GM10266 (cell line): ENCODE results near the gene SLC5A11.

Experiments used
- DNase-seq: peaks from one replicate; pipeline ENCODE4 v3.0.0; 2012; ENCODE audit errors: extremely low spot score
- CTCF ChIP-seq: IDR thresholded peaks from 2 replicates; pipeline ENCODE4 v1.5.1; 2012; ENCODE audit warnings: mild to moderate bottlenecking, low read depth; ENCODE audit not compliant: control insufficient read depth, insufficient read depth; ENCODE audit errors: missing control alignments

SLC5A11 gene

GRCh38 chr16:24825696-24826095 lies 20.1 kb upstream of the SLC5A11 start:
- TF ChIP-seq CTCF, result no peak
- no peak for DNase-seq

GRCh38 chr16:24826096-24826690 lies 19.6 kb upstream of the SLC5A11 start:
- TF ChIP-seq CTCF, result no peak
- no peak for DNase-seq

- DNase-seq, result no peak
- TF ChIP-seq CTCF, result no peak
These were observed 18.8 kb upstream of the SLC5A11 start for GRCh38 chr16:24826817-24827566.

- TF ChIP-seq CTCF, result no peak
- no peak for DNase-seq
These were observed 16.6 kb upstream of the SLC5A11 start for GRCh38 chr16:24829153-24829552.

GRCh38 chr16:24833352-24833751 lies 12.4 kb upstream of the SLC5A11 start:
- no peak for TF ChIP-seq CTCF

GRCh38 chr16:24834459-24835335 lies 11.1 kb upstream of the SLC5A11 start:
- DNase-seq, result peak; percentile 61
- TF ChIP-seq CTCF, result peak; percentile 64

More at GRCh38 chr16:24833352-24833751, 12.4 kb upstream of the SLC5A11 start:
- no peak for DNase-seq
